Vagina (tissue), 2 donors: ENCODE measurements around the gene PROX1.

ENCODE experiments used
- POLR2A ChIP-seq, 2 donors: fragments of 450-650 bp; IDR thresholded peaks; one replicate each; pipeline ENCODE4 v1.6.1; 2017; ENCODE audit warnings: antibody characterized with exemption in 2 of 2, mild to moderate bottlenecking in 2 of 2, moderate library complexity in 2 of 2
- POLR2AphosphoS5 ChIP-seq, 2 donors: sonication (generic); formaldehyde crosslinking; IDR thresholded peaks; one replicate each; pipeline ENCODE4 v1.9.0; 2017; ENCODE audit warnings: antibody characterized with exemption in 2 of 2, mild to moderate bottlenecking in 2 of 2, low read depth in 1 of 2; ENCODE audit not compliant: insufficient read depth in 1 of 2
- TF ChIP-seq, protein P1 (sequence below), 3 experiments: fragments of 450-650 bp in 2 of 3; fragments of 200-600 bp in 1 of 3; sonication (generic) in 1 of 3; IDR thresholded peaks; one replicate each; pipeline ENCODE4 v1.5.1; 2017 to 2019; ENCODE audit warnings: antibody characterized with exemption in 3 of 3, mild to moderate bottlenecking in 2 of 3, moderate library complexity in 2 of 3

DNA sequence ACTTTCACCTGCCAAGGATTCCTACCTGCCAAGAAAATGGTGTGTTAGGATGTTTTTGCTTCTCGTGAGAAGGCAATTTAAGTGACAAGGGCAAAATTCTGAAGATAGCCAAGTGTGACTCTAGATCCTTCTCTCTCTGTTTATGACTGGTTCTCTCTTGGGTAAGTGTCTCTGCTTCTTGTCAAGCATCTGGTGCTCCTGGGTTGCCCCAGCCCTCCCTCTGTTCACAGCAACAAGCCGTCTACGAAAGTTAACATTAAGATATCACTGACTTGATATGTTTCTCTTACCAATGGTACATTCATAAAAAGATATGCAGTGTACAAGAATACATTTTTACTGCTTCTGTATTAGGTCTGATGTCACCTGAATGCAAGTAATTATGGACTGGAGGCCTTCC is 55.4 kb downstream of the PROX1 start:
- TF ChIP-seq, protein P1, sequence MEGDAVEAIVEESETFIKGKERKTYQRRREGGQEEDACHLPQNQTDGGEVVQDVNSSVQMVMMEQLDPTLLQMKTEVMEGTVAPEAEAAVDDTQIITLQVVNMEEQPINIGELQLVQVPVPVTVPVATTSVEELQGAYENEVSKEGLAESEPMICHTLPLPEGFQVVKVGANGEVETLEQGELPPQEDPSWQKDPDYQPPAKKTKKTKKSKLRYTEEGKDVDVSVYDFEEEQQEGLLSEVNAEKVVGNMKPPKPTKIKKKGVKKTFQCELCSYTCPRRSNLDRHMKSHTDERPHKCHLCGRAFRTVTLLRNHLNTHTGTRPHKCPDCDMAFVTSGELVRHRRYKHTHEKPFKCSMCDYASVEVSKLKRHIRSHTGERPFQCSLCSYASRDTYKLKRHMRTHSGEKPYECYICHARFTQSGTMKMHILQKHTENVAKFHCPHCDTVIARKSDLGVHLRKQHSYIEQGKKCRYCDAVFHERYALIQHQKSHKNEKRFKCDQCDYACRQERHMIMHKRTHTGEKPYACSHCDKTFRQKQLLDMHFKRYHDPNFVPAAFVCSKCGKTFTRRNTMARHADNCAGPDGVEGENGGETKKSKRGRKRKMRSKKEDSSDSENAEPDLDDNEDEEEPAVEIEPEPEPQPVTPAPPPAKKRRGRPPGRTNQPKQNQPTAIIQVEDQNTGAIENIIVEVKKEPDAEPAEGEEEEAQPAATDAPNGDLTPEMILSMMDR (IDR thresholded peaks at IDR 0.05), result no peak
- TF ChIP-seq POLR2A (IDR thresholded peaks at IDR 0.05), result no peak
- no peak for TF ChIP-seq POLR2AphosphoS5 (IDR thresholded peaks at IDR 0.05; ENCODE audit: insufficient read depth in 1 of 2, low read depth in 1 of 2)
